Activated CD4-positive, CD25-positive, alpha-beta regulatory T cell treated with anti-CD3 and anti-CD28 coated beads, Interleukin-2, amount 50 U/mL, for 72 hours (primary cell): Measurements from ENCODE around the gene GALNT15.

ENCODE experiments used
- DNase-seq: peaks from one replicate; pipeline ENCODE4 v3.0.0; 2021

Gene GALNT15

GRCh38 chr3:16168211-16168610 is 6.3 kb upstream of the GALNT15 start:
- no peak for DNase-seq

- no peak for DNase-seq
These were observed 3.5 kb upstream of the GALNT15 start for GRCh38 chr3:16171009-16171408.

GRCh38 chr3:16171825-16172224 is 2.7 kb upstream of the GALNT15 start:
- no peak for DNase-seq

- no peak for DNase-seq
These were observed 1.0 kb upstream of the GALNT15 start for GRCh38 chr3:16173283-16174025.

- no peak for DNase-seq
These were observed 489 bp upstream of the GALNT15 start for GRCh38 chr3:16174026-16174355.

- no peak for DNase-seq
These were observed 759 bp downstream of the GALNT15 start for GRCh38 chr3:16174976-16175901.

- no peak for DNase-seq
These were observed 2.0 kb downstream of the GALNT15 start for GRCh38 chr3:16176391-16177030.

GRCh38 chr3:16177382-16177781 is 2.9 kb downstream of the GALNT15 start:
- no peak for DNase-seq

GRCh38 chr3:16177962-16178627 is 3.6 kb downstream of the GALNT15 start:
- peak; percentile 74 for DNase-seq

- no peak for DNase-seq
These were observed 4.1 kb downstream of the GALNT15 start for GRCh38 chr3:16178628-16178988.

- no peak for DNase-seq
These were observed 4.8 kb downstream of the GALNT15 start for GRCh38 chr3:16179261-16179660.

GRCh38 chr3:16179771-16180736 is 5.6 kb downstream of the GALNT15 start:
- DNase-seq, result no peak

- DNase-seq, result no peak
These were observed 6.3 kb downstream of the GALNT15 start for GRCh38 chr3:16180737-16181134.

- DNase-seq, result no peak
These were observed 6.9 kb downstream of the GALNT15 start for GRCh38 chr3:16181361-16181760.

GRCh38 chr3:16182183-16182582 is 7.7 kb downstream of the GALNT15 start:
- no peak for DNase-seq

- no peak for DNase-seq
These were observed 8.1 kb downstream of the GALNT15 start for GRCh38 chr3:16182612-16183011.

GRCh38 chr3:16183082-16183481 is 8.6 kb downstream of the GALNT15 start:
- DNase-seq, result no peak

GRCh38 chr3:16183601-16184270 is 9.3 kb downstream of the GALNT15 start:
- DNase-seq, result no peak

- DNase-seq, result no peak
These were observed 11.6 kb downstream of the GALNT15 start for GRCh38 chr3:16186086-16186485.

- DNase-seq, result no peak
These were observed 12.1 kb downstream of the GALNT15 start for GRCh38 chr3:16186565-16186964.

GRCh38 chr3:16187213-16187790 is 12.8 kb downstream of the GALNT15 start:
- no peak for DNase-seq
